PC-3 (cell line): ENCODE data around the gene UTRN.

Experiments used
- CTCF ChIP-seq: fragments of 300-600 bp; sonication (generic); conservative IDR thresholded peaks from 2 replicates; pipeline ENCODE4 v1.5.1; 2017; ENCODE audit warnings: antibody characterized with exemption, low read depth, mild to moderate bottlenecking, low read length
- EZH2 ChIP-seq: fragments of 300-600 bp; sonication (generic); IDR thresholded peaks from one replicate; pipeline ENCODE4 v1.6.1; 2017; ENCODE audit warnings: antibody characterized with exemption, mild to moderate bottlenecking, low read length; ENCODE audit not compliant: unreplicated experiment

GRCh38 chr6:144259986-144260385 lies 25.1 kb upstream of the UTRN start:
- TF ChIP-seq CTCF (no peak), EZH2 (no peak)
